GM18499 (cell line): ENCODE measurements around the gene MYLK.
"Not testable (repeated sequence)": the region's sequence is repeated elsewhere in the genome, so short reads cannot be mapped to it uniquely, and the experiment has no call there.

Experiments used
- ATAC-seq: cut with Tn5 transposase; IDR thresholded peaks from one replicate; pipeline ENCODE4 v1.9.1; 2021; ENCODE audit warnings: moderate number of reproducible peaks; ENCODE audit not compliant: insufficient read depth, unreplicated experiment

Gene MYLK

DNA sequence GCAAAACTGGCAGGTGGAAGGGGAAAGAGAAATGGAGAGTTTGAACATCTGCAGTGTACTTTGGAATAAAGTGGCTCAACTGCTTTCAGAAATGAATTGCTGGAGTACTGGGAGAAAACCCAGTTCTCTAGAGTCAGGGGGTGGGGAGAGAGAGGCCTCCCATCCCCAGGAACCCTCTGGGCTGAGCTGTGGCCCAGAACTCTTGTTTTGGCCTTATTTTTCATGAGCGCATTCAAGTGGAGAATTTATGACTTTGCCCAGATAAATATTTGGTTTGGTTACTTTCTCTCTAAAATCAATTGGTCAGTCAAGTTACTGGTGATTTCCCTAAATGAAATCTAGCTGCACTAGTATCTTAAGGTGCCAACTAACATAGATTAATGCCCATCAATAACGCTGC is 270.6 kb downstream of the MYLK start:
- no peak for ATAC-seq

- not testable (repeated sequence) for ATAC-seq
Observed at GRCh38 chr3:123611674-123612073, 272.5 kb downstream of the MYLK start.

- ATAC-seq = no peak
Observed at GRCh38 chr3:123611082-123611481, 273.1 kb downstream of the MYLK start.

DNA sequence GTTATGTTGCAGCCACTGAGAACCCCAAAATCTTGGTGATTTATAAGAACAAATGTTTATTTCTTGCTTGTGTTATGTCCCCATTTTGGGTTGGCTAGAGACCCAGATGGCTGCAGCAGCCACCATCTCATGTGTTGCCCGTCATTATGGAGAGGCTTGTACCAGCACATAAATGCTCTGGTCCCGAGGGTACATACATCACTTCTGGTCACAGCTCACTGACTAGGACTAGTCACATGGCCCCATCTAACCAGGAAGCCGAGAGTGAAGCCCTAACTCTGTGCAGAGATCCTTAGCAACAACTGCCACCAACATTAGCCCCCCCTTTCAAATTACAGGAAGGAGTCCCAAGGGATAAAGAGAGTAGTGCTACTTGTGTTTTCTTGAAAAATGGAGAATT is 273.8 kb downstream of the MYLK start:
- peak; percentile 50 for ATAC-seq

GRCh38 chr3:123609063-123609462 is 275.1 kb downstream of the MYLK start:
- no peak for ATAC-seq

GRCh38 chr3:123608263-123608937 is 275.7 kb downstream of the MYLK start:
- no peak for ATAC-seq

DNA sequence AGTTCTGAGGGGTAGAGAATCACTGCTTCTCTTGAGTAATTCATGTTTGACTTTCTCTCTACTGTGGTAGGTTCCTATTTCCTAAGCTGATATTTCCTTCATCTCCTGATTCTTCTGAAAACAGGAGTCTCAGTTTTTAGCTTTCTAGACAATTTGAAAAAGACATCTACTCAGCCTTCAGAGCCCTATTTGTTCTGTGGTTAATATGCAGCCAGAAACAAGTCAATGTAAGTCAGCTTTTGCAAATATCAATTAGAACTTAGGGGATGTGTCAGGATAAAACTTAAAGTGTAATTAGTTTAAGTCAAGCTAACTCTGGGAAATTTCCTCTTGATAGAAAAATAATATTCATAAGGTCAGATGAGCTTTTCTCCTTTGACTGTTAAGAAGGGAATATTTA is 277.6 kb downstream of the MYLK start:
- ATAC-seq = no peak

DNA sequence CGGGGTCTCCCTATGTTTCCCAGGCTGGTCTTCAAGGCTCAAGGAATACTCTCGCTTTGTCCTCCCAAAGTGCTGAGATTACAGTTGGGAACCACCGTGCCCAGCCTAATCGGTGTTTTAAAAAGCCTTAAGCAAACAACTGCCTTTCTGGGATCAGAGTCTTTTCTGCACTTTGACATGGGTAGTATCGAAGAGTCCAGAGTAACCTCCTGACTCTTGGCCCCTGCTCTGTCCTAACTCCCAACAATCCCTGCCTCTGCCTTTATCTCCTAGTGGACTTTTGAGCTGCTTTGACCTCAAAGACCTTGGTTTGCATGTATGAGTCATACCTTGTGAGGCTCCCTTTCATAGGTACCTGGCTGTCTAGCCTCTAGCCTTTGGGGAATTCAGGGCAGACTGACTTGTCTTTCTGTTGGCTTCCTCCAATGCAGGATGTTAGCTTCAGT is 278.3 kb downstream of the MYLK start:
- ATAC-seq = peak; percentile 70

DNA sequence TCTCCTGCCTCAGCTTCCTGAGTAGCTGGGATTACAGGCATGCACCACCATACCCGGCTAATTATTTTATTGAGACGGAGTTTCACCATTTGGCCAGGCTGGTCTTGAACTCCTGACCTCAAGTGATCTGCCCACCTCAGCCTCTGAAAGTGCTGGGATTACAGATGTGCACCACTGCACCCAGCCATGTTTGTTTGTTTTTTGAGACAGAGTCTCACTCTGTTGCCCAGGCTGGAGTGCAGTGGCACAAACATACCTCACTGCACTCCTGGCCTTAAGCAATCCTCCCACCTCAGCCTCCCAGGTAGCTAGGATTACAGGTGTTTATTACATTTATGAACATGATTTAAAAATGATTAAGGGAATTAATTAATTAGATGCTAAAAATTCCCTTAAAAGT is 281.0 kb downstream of the MYLK start:
- not testable (repeated sequence) for ATAC-seq

- no peak for ATAC-seq
Observed at GRCh38 chr3:123602325-123602724, 281.8 kb downstream of the MYLK start.

DNA sequence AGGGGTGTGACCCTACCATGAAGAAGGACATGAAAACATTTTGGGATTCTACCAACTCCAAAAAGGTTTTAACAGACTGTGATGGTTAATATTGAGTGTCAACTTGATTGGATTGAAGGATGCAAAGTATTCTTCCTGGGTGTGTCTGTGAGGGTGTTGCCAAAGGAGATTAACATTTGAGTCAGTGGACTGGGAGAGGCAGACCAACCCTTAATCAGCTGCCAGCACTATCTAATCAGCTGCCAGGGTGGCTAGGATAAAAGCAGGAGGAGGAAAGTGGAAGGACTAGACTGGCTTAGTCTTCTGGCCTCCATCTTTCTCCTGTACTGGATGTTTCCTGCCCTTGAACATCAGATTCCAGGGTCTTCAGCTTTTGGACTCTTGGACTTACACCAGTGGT is 283.3 kb downstream of the MYLK start:
- ATAC-seq = not testable (repeated sequence)

DNA sequence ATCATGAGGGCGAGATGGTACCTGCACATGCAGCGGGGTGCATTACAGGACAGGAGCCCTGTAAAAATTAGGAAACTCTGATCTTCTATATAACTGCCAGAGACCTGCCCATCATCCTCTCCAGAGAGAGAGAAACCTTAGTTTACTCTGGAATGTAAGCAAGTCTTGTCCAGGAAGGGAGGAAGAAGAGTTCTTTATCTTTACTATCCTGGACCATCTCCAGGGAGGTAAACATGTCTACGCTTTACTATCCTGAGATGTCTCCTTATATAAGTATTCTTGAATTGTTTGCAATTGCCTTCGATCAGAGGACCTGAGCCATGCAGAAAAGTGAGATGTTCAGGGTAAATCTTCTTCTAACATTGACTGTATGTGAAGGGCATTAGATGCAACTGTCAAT is 286.6 kb downstream of the MYLK start:
- no peak for ATAC-seq

DNA sequence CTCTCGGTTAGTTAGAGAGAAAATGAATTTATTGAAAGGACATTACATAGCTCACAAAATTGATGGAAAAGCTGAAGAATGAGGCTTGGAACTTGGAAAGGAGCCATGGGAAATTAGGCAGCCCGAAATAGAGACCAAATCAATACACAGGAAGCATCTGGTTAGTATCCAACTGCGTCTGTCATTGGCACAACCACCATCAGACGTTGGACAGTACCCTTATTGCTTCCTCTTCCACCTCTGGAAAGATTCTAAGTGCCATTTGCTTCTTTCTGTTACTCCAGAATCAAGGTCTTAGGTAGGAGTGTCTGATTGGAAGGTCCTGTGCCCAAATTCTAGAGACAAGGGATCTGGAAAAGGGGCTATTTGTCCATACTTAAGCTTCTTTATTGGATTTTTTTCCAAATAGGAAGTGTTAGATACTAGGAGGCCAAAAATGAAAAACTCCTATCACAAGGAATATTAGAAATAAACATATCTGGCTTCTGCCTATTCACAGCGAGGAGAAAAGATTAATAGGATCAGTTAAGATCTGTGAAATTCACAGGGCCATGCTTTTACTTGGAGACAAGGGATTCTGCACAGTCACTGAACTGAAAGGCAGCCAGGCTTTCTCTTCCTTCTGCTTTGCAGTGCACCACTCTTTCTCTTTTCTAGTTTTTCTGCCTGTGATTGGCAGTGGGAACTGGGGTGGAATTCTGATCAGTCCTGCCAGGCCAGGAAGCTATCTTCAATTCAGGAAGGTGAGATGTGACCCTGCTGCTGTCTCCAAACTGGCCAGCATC is 288.5 kb downstream of the MYLK start:
- no peak for ATAC-seq

DNA sequence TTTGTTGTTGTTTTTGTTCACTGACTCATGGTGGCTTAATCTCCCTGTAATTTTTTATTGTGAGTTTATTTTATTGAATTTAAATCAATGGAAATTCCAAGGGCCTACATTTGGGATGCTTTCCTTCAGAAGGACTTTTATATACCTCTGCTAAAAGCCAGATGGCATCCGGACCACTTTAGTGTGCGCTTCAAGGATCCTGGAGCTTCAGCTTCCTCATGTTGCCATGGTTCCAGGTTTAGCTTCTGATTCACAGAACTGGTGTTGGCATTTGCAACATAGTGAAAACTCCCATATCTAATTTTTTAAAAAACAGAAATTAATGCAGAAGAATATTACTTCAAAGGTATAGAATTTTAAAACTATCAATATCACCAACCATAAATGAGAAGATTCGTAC is 290.8 kb downstream of the MYLK start:
- no peak for ATAC-seq

- ATAC-seq = no peak
Observed at GRCh38 chr3:123590685-123591450, 293.3 kb downstream of the MYLK start.

DNA sequence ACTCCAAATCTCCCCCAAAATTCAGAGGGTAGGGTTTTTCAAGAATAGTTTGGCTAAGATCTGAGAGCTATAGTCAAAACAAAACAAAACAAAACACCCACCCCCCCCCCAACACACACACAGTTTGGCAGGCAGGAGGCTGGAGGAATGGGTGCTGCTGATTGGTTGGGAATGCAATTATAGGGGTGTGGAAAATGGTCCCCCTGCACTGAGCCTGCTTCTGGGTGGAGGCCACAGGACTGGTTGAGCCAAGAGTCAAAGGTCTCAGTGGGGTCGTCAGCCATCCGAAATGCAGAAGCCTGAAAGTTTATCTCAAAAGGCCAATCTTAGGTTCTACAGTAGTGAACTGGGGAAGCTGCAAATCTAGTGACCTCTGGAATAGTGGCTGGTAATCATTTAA is 296.7 kb downstream of the MYLK start:
- ATAC-seq = no peak

DNA sequence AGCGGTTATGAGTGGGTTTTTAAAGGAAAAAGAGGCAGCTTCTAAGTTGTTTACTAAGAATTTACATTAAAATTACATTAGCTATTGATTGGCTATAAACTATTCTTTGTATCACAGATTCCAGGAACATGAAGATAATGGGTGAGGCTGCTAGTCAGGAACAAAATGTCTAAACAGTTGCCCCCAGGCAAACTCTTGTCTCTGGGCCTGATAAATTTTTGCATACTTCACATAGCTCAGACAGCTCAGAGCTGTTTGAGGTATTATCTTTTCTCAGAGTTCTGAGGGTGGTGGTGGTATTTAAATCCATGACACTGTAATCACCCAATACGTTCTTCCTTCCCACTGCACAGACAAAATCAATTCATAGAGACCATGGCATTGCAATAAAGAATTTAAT is 297.2 kb downstream of the MYLK start:
- ATAC-seq = no peak

DNA sequence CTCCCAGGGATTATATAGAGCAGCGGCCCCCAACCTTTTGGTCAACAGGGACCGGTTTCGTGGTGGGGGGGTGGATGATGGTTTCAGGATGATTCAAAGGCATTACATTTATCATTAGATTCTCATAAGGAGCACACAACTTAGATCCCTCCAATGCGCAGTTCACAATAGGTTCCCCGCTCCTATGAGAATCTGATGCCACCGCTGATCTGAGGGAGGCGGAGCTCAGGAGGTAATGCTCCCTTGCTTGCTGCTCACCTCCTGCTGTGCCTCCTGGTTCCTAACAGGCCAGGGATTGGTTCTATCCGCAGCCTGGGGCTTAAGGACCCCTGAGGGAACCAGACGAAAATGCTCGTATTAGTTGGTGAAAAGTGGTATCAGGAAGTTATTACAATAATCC is 298.0 kb downstream of the MYLK start:
- ATAC-seq = no peak

GRCh38 chr3:123584988-123585937 is 298.9 kb downstream of the MYLK start, which contains the start of gene HACD2:
Gene HACD2 (minus strand): TSS chr3:123585053. CDS start chr3:123585027, 26 bp downstream.
- ATAC-seq = peak; percentile 67
